ENCODE measurements around the gene NDUFA8. TPM values are rescaled to one million over a fixed set of nuclear protein-coding genes. Genes with fewer than 3 reads are reported as not detected.

The NDUFA8 gene
- total and polyA plus RNA-seq, 10 of the 15 experiments (the other 5 are each of a cell fraction or from before 2014, with no cell fraction given): 44.9 to 159 (median 90.8) TPM

- CTCF ChIA-PET: interaction anchor here (0.9 to 11.7 kb wide), 22 partner anchors 9 to 687 kb away, joined by 3 to 190 read pairs (median 5); partner anchors contain the start of genes MRRF and RBM18
- Histone ChIP-seq H4K20me1 (ENCODE audit: control insufficient read depth, insufficient read depth) (no peaks in the 10 kb centered on the region; the same call in 1 of the 2 replicates), H3K4me3 (no peak overlapping the region), H3K27ac (ENCODE audit: control insufficient read depth, insufficient read depth) (no peak overlapping the region), H2AFZ (ENCODE audit: control insufficient read depth, low read depth, low read length) (no peak overlapping the region), H3K27me3 (replicated peaks in 1 of 2; ENCODE audit: control insufficient read depth in 2 of 2, insufficient read depth in 2 of 2, low read length in 1 of 2) (peaks cover 2 to 10% of the 10 kb centered on the region in 2 experiments; a peak in 2 of 4 replicates), H3K9ac (ENCODE audit: control insufficient read depth, insufficient read depth, low read length) (no peak overlapping the region), H3K4me2 (ENCODE audit: control insufficient read depth, insufficient read depth) (no peak overlapping the region), H3K4me1 (ENCODE audit: control insufficient read depth, insufficient read depth, low read length) (no peaks in the 10 kb centered on the region), H3K9me3 (replicated peaks; ENCODE audit: control insufficient read depth, insufficient read depth, low read length) (no peaks in the 10 kb centered on the region), H3K79me2 (ENCODE audit: control insufficient read depth, insufficient read depth, low read length) (no peaks in the 10 kb centered on the region), H3K36me3 (ENCODE audit: control insufficient read depth in 2 of 2, insufficient read depth in 2 of 2, low read length in 1 of 2) (no peaks in the 10 kb centered on the region)
- FAIRE-seq (no peak), DNase-seq (ENCODE audit: low read depth, low spot score) (no peak), ATAC-seq (no peak)
- intact Hi-C loops (cut with micrococcal nuclease; ENCODE audit: unreplicated experiment) (loop anchor here (10.0 kb wide), 1 partner anchor 579 kb away; no protein-coding TSS in a partner anchor), in situ Hi-C loops (cut with MboI) (loop anchor here (5.0 to 10.0 kb wide), 3 partner anchors 228 to 688 kb away; no protein-coding TSS in a partner anchor)
- SMC1A ChIA-PET (ENCODE audit: uncharacterized antibody, unreplicated experiment): interaction anchor here (1.4 to 4.4 kb wide), 4 partner anchors 26 to 331 kb away, joined by 6 to 41 read pairs (median 23); no protein-coding TSS in a partner anchor
- BruUV-seq (replicated peaks): no TSS peak
- RAD21 ChIA-PET (ENCODE audit: unreplicated experiment): interaction anchor here (1.2 to 7.6 kb wide), 5 partner anchors 25 to 302 kb away, joined by 3 to 76 read pairs (median 3); no protein-coding TSS in a partner anchor
- TF ChIP-seq CBX5 (IDR thresholded peaks at IDR 0.05; ENCODE audit: low read depth) (no peak), SKIL (IDR thresholded peaks at IDR 0.05; ENCODE audit: low read depth, poor library complexity, severe bottlenecking) (no peak), MLLT1 (IDR thresholded peaks at IDR 0.05) (no peak), ESRRA (IDR thresholded peaks at IDR 0.05; ENCODE audit: low read length) (no peak), NRF1 (conservative IDR thresholded peaks at IDR 0.05; ENCODE audit: low read depth, low read length) (no peak), RELA (IDR thresholded peaks at IDR 0.05; ENCODE audit: borderline replicate concordance, partially characterized antibody) (no peak), KLF5 (IDR thresholded peaks at IDR 0.05; ENCODE audit: partially characterized antibody) (no peak)
- WGBS (ENCODE audit: insufficient coverage, insufficient replicate concordance, low lambda C conversion rate, missing lambda C conversion rate): 4% methylated on average over 1 of the region's 1 CpG
- POLR2A ChIA-PET: no interaction called here
These were observed 35.5 kb downstream of the NDUFA8 start for GRCh38 chr9:122124048-122124447.

All from GM12878 (cell line).